ENCODE data around the gene RNH1.
"Not testable (repeated sequence)": the region's sequence is repeated elsewhere in the genome, so short reads cannot be mapped to it uniquely, and the experiment has no call there.

RNH1 gene

GRCh38 chr11:520428-521176 lies 13.6 kb upstream of the RNH1 start:
- no peak overlapping the region for H3K4me3 ChIP-seq (ENCODE audit: low read depth, low read length)

- H3K4me3 ChIP-seq (ENCODE audit: low read depth, low read length) = no peak overlapping the region
Observed at GRCh38 chr11:518463-519202, 11.6 kb upstream of the RNH1 start.

GRCh38 chr11:516918-517685 lies 10.1 kb upstream of the RNH1 start:
- not testable (repeated sequence) for H3K4me3 ChIP-seq (ENCODE audit: low read depth, low read length)

- no peak overlapping the region for H3K4me3 ChIP-seq (ENCODE audit: low read depth, low read length)
Observed at GRCh38 chr11:516400-516799, 9.4 kb upstream of the RNH1 start.

- no peak overlapping the region for H3K4me3 ChIP-seq (ENCODE audit: low read depth, low read length)
Observed at GRCh38 chr11:515131-515530, 8.1 kb upstream of the RNH1 start.

- no peak overlapping the region for H3K4me3 ChIP-seq (ENCODE audit: low read depth, low read length)
Observed at GRCh38 chr11:514606-515005, 7.6 kb upstream of the RNH1 start.

GRCh38 chr11:512761-513595 lies 5.9 kb upstream of the RNH1 start:
- no peak overlapping the region for H3K4me3 ChIP-seq (ENCODE audit: low read depth, low read length)

GRCh38 chr11:508956-509355 lies 1.9 kb upstream of the RNH1 start:
- H3K4me3 ChIP-seq (ENCODE audit: low read depth, low read length) = no peak overlapping the region

GRCh38 chr11:507727-508515 lies 879 bp upstream of the RNH1 start:
- peak overlapping the region; percentile 55 for H3K4me3 ChIP-seq (ENCODE audit: low read depth, low read length)

- peak overlapping the region; percentile 82 for H3K4me3 ChIP-seq (ENCODE audit: low read depth, low read length)
Observed at GRCh38 chr11:506238-506994, 626 bp downstream of the RNH1 start.

GRCh38 chr11:504994-505344 lies 2.1 kb downstream of the RNH1 start:
- H3K4me3 ChIP-seq (ENCODE audit: low read depth, low read length) = no peak overlapping the region

- peak overlapping the region; percentile 5 for H3K4me3 ChIP-seq (ENCODE audit: low read depth, low read length)
Observed at GRCh38 chr11:504053-504993, 2.7 kb downstream of the RNH1 start.

- no peak overlapping the region for H3K4me3 ChIP-seq (ENCODE audit: low read depth, low read length)
Observed at GRCh38 chr11:503179-503981, 3.7 kb downstream of the RNH1 start.

GRCh38 chr11:502288-503178 lies 4.5 kb downstream of the RNH1 start:
- no peak overlapping the region for H3K4me3 ChIP-seq (ENCODE audit: low read depth, low read length)

- H3K4me3 ChIP-seq (ENCODE audit: low read depth, low read length) = no peak overlapping the region
Observed at GRCh38 chr11:501683-502287, 5.3 kb downstream of the RNH1 start.
